MV-4-11 (cell line): ENCODE measurements around the gene NCLN.
"Not testable (repeated sequence)": the region's sequence is repeated elsewhere in the genome, so short reads cannot be mapped to it uniquely, and the experiment has no call there.

Experiments
- DNase-seq: peaks from one replicate; lab custom pipeline; 2025; lab: John Stamatoyannopoulos, UW

The NCLN gene

GRCh38 chr19:3185461-3186159, at the start of gene NCLN:
NCLN (plus strand) TSS chr19:3185930; CDS start chr19:3186031, 101 bp downstream.
- DNase-seq = peak; percentile 94

GRCh38 chr19:3135961-3136683, 49.6 kb upstream of the NCLN start, which contains the start of gene GNA15:
GNA15 (plus strand) TSS chr19:3136033; CDS start chr19:3136451, 418 bp downstream.
- DNase-seq = peak; percentile 72

- DNase-seq = no peak
These were observed 49.1 kb upstream of the NCLN start for GRCh38 chr19:3136684-3137055.

- peak; percentile 44 for DNase-seq
These were observed 48.6 kb upstream of the NCLN start for GRCh38 chr19:3137119-3137518.

GRCh38 chr19:3138268-3138667, 47.5 kb upstream of the NCLN start:
- no peak for DNase-seq

GRCh38 chr19:3140667-3141038, 45.1 kb upstream of the NCLN start:
- peak; percentile 58 for DNase-seq

GRCh38 chr19:3142292-3142670, 43.4 kb upstream of the NCLN start:
- DNase-seq = peak; percentile 96

- no peak for DNase-seq
These were observed 42.9 kb upstream of the NCLN start for GRCh38 chr19:3142781-3143337.

- peak; percentile 93 for DNase-seq
These were observed 39.6 kb upstream of the NCLN start for GRCh38 chr19:3145909-3146676.

GRCh38 chr19:3146677-3147100, 39.0 kb upstream of the NCLN start:
- DNase-seq = peak; percentile 18

GRCh38 chr19:3148503-3148902, 37.2 kb upstream of the NCLN start:
- no peak for DNase-seq

- no peak for DNase-seq
These were observed 36.6 kb upstream of the NCLN start for GRCh38 chr19:3149089-3149488.

GRCh38 chr19:3149526-3150505, 35.9 kb upstream of the NCLN start:
- DNase-seq = no peak

GRCh38 chr19:3150739-3151329, 34.9 kb upstream of the NCLN start:
- DNase-seq = no peak

GRCh38 chr19:3151563-3152418, 33.9 kb upstream of the NCLN start:
- no peak for DNase-seq

GRCh38 chr19:3152419-3152780, 33.3 kb upstream of the NCLN start:
- no peak for DNase-seq

- no peak for DNase-seq
These were observed 32.2 kb upstream of the NCLN start for GRCh38 chr19:3153286-3154230.

GRCh38 chr19:3154447-3154846, 31.3 kb upstream of the NCLN start:
- not testable (repeated sequence) for DNase-seq
